ENCODE measurements around the gene C11orf65.

GRCh38 chr11:108498816-108499408 lies 31.6 kb upstream of the C11orf65 start:
- TF ChIP-seq YY1 (IDR thresholded peaks at IDR 0.05; ENCODE audit: insufficient read depth, insufficient read length): no peak
- no peak for TF ChIP-seq ZNF274 (IDR thresholded peaks at IDR 0.05; ENCODE audit: low read depth, low read length)
- no peak for TF ChIP-seq SUZ12 (IDR thresholded peaks at IDR 0.05; ENCODE audit: extremely low read depth, insufficient read depth, insufficient read length)
